Natural killer cell (primary cell): ENCODE measurements around the gene KCNE5. TPM values are rescaled to one million over a fixed set of nuclear protein-coding genes. Genes with fewer than 3 reads are reported as not detected.
"Not testable (repeated sequence)": the region's sequence is repeated elsewhere in the genome, so short reads cannot be mapped to it uniquely, and the experiment has no call there.

Experiments
- ATAC-seq, 3 donors: fragments of 150-1000 bp in 2 of 3; fragments of 200-7000 bp in 1 of 3; cut with Tn5 transposase; 1 replicate in 1 of 3; 2 replicates in 2 of 3; pipeline ENCODE4 v1.10.0; 2021; ENCODE audit warnings: mild to moderate bottlenecking in 2 of 3, moderate library complexity in 2 of 3
- DNase-seq, 2 donors: peaks; one replicate each; pipeline versions ENCODE4 v3.0.0 to v3.0.0-alpha.2; 2013 to 2021; ENCODE audit warnings: mixed read lengths in 1 of 2
- H3K27ac ChIP-seq: one replicate; pipeline ENCODE4 v1.5.1; 2013; ENCODE audit warnings: mild to moderate bottlenecking, low read length
- H3K27me3 ChIP-seq: one replicate; pipeline ENCODE4 v1.6.1; 2013; ENCODE audit warnings: low read length; ENCODE audit not compliant: control insufficient read depth, insufficient read depth
- H3K36me3 ChIP-seq: one replicate; pipeline ENCODE4 v1.6.1; 2013; ENCODE audit warnings: low read length; ENCODE audit not compliant: control insufficient read depth, insufficient read depth
- H3K4me1 ChIP-seq: one replicate; pipeline ENCODE4 v1.6.1; 2013; ENCODE audit warnings: low read length; ENCODE audit not compliant: control insufficient read depth, insufficient read depth
- H3K4me3 ChIP-seq: one replicate; pipeline ENCODE4 v1.5.1; 2013; ENCODE audit warnings: low read length
- H3K9me3 ChIP-seq: one replicate; pipeline ENCODE4 v1.6.1; 2013; ENCODE audit warnings: low read length; ENCODE audit not compliant: control insufficient read depth, insufficient read depth
- H3K27ac Mint-ChIP-seq, 2 donors: one replicate each; pipeline ENCODE4 v1.8.0; 2022; ENCODE audit warnings: mild to moderate bottlenecking in 2 of 2, mixed read lengths in 2 of 2, moderate library complexity in 1 of 2
- H3K27me3 Mint-ChIP-seq, 2 donors: one replicate each; pipeline ENCODE4 v1.8.0; 2022; ENCODE audit warnings: low read depth in 2 of 2, mixed read lengths in 2 of 2
- H3K36me3 Mint-ChIP-seq: one replicate; pipeline ENCODE4 v1.8.0; 2022; ENCODE audit warnings: mixed read lengths
- H3K4me1 Mint-ChIP-seq, 2 donors: one replicate each; pipeline ENCODE4 v1.8.0; 2022; ENCODE audit warnings: mixed read lengths in 2 of 2
- H3K4me3 Mint-ChIP-seq: one replicate; pipeline ENCODE4 v1.8.0; 2022; ENCODE audit warnings: mild to moderate bottlenecking, moderate library complexity, mixed read lengths
- H3K9me3 Mint-ChIP-seq, 2 donors: one replicate each; pipeline ENCODE4 v1.8.0; 2022; ENCODE audit warnings: mixed read lengths in 2 of 2
- CTCF ChIP-seq: fragments of 200-600 bp; IDR thresholded peaks from one replicate; pipeline ENCODE4 v1.8.0; 2022; ENCODE audit warnings: antibody characterized with exemption
- WGBS: methylation state at CpG from one replicate; pipeline ENCODE4 v1.1.7; 2013; ENCODE audit warnings: missing lambda C conversion rate; ENCODE audit not compliant: insufficient coverage; 5-methylcytosine and 5-hydroxymethylcytosine counted together
- intact Hi-C: fragments of 100-400 bp; cut with micrococcal nuclease; formaldehyde crosslinking; loops from one replicate; pipeline ENCODE4 v1.14.2; 2022
- total RNA-seq, 4 donors: library from RNA; stranded (reverse); fragments of 120-200 nt in 1 of 4; gene quantifications; one replicate each; pipeline versions ENCODE4 v1.2.3 to v1.2.4, GENCODE V29; 2013 to 2022

KCNE5 gene, protein sequence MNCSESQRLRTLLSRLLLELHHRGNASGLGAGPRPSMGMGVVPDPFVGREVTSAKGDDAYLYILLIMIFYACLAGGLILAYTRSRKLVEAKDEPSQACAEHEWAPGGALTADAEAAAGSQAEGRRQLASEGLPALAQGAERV
- total RNA-seq = 1 to 10 TPM in 2 of 3 donors, under 1 TPM in 1; 0.47 to 1.1 (median 1.1) TPM
- 0.34 TPM for total RNA-seq (2013)

GRCh38 chrX:109624641-109625616 lies at the start of gene KCNE5:
KCNE5 (minus strand) TSS chrX:109625172; CDS start chrX:109625020, 152 bp downstream.
- no peaks in the 10 kb centered on the region for H3K4me1 ChIP-seq
- intact Hi-C loops = no loop called here
- Mint-ChIP-seq H3K36me3 (no peaks in the 10 kb centered on the region), H3K4me3 (peak within 1 kb of the TSS; percentile 55), H3K27me3 (no peaks in the 10 kb centered on the region), H3K4me1 (peaks cover 12 to 24% of the 10 kb centered on the region in 2 donors), H3K27ac (no peak within 1 kb of the TSS), H3K9me3 (no peaks in the 10 kb centered on the region)
- H3K27ac ChIP-seq = no peak within 1 kb of the TSS
- H3K36me3 ChIP-seq = no peaks in the 10 kb centered on the region
- ATAC-seq (peak in 2 of 3 donors; percentile 53 to 57), DNase-seq (no peak)
- no peak for TF ChIP-seq CTCF
- 51% methylated on average over 69 of the region's 79 CpGs for WGBS
- no peaks in the 10 kb centered on the region for H3K27me3 ChIP-seq
- H3K4me3 ChIP-seq = no peak within 1 kb of the TSS
- no peaks in the 10 kb centered on the region for H3K9me3 ChIP-seq

GRCh38 chrX:109672239-109672638 lies 47.3 kb upstream of the KCNE5 start:
- H3K9me3 Mint-ChIP-seq = no peaks in the 10 kb centered on the region
- no peak for DNase-seq
- H3K36me3 Mint-ChIP-seq = no peaks in the 10 kb centered on the region
- no peaks in the 10 kb centered on the region for H3K27me3 Mint-ChIP-seq
- no peak for ATAC-seq
- H3K4me1 Mint-ChIP-seq = no peaks in the 10 kb centered on the region
- no peaks in the 10 kb centered on the region for H3K4me1 ChIP-seq
- no peak overlapping the region for H3K27ac ChIP-seq
- no peak overlapping the region for H3K4me3 ChIP-seq
- no peaks in the 10 kb centered on the region for H3K27me3 ChIP-seq
- intact Hi-C loops = no loop called here
- no peak overlapping the region for H3K4me3 Mint-ChIP-seq
- peaks cover 18% of the 10 kb centered on the region for H3K36me3 ChIP-seq
- no peak overlapping the region for H3K27ac Mint-ChIP-seq
- no peak for TF ChIP-seq CTCF
- H3K9me3 ChIP-seq = no peaks in the 10 kb centered on the region

GRCh38 chrX:109671170-109671569 lies 46.2 kb upstream of the KCNE5 start:
- intact Hi-C loops = not testable (repeated sequence)

DNA sequence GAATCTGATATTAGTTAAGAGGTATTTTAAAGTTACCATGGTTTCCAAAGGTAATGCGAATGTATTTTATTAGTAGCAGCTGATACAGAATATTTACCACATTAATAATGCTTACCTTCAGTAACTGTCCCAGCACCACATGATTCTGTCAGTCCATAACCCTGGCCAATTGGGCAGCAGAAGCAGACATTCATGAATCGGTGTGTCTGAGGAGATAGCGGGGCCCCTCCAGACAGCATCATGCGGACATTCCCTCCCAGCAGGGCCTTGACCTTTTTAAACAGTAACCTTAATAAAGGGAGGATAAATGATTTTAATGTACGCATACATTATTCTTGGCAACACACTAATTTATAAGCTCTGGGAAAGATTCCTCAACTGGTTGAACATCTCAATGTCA lies 43.0 kb upstream of the KCNE5 start:
- intact Hi-C loops = no loop called here

More at GRCh38 chrX:109671170-109671569, 46.2 kb upstream of the KCNE5 start:
- H3K27ac Mint-ChIP-seq, H3K9me3 Mint-ChIP-seq, H3K4me3 Mint-ChIP-seq, ATAC-seq, H3K9me3 ChIP-seq, H3K4me3 ChIP-seq, H3K4me1 Mint-ChIP-seq, H3K27ac ChIP-seq, DNase-seq, H3K4me1 ChIP-seq, H3K27me3 Mint-ChIP-seq, H3K27me3 ChIP-seq, H3K36me3 Mint-ChIP-seq: not testable (repeated sequence)
- peaks cover 21% of the 10 kb centered on the region for H3K36me3 ChIP-seq
- 97% methylated on average over 28 of the region's 29 CpGs for WGBS

More for the DNA sequence above, 43.0 kb upstream of the KCNE5 start:
- 100% methylated on average over 1 of the region's 5 CpGs for WGBS
- Mint-ChIP-seq H3K9me3 (no peaks in the 10 kb centered on the region), H3K27ac (no peak overlapping the region), H3K4me3 (no peak overlapping the region), H3K27me3 (no peaks in the 10 kb centered on the region), H3K4me1 (peaks cover 0 to 6% of the 10 kb centered on the region in 2 donors), H3K36me3 (no peaks in the 10 kb centered on the region)
- Histone ChIP-seq H3K27ac (no peak overlapping the region), H3K27me3 (no peaks in the 10 kb centered on the region), H3K4me1 (no peaks in the 10 kb centered on the region), H3K9me3 (no peaks in the 10 kb centered on the region), H3K36me3 (peaks cover 32% of the 10 kb centered on the region), H3K4me3 (no peak overlapping the region)
- TF ChIP-seq CTCF = no peak
- DNase-seq (no peak), ATAC-seq (no peak)
